ENCODE results near the gene RGL1.
A peak's percentile ranks its signal among the peaks of the same experiment; 100 is the strongest.

Gene RGL1

GRCh38 chr1:183812686-183813569 lies 8.0 kb downstream of the RGL1 start (continued):
- TF ChIP-seq YY1 (tag by site-specific recombination; IDR thresholded peaks at IDR 0.05) (no peak), SCRT1 (tag by site-specific recombination; IDR thresholded peaks at IDR 0.05; ENCODE audit: borderline replicate concordance) (no peak), SALL2 (tag by site-specific recombination; IDR thresholded peaks at IDR 0.05; ENCODE audit: borderline replicate concordance) (no peak), ZNF155 (tag by site-specific recombination; IDR thresholded peaks at IDR 0.05) (no peak), ZNF362 (tag by site-specific recombination; IDR thresholded peaks at IDR 0.05) (no peak), GLIS1 (tag by site-specific recombination; IDR thresholded peaks at IDR 0.05) (peak; percentile 40; the same call in 1 of the 2 replicates), ZNF837 (tag by site-specific recombination; IDR thresholded peaks at IDR 0.05) (no peak), ZNF544 (tag by site-specific recombination; IDR thresholded peaks at IDR 0.05) (no peak), FEZF1 (tag by site-specific recombination; IDR thresholded peaks at IDR 0.05) (no peak), ZNF138 (tag by site-specific recombination; IDR thresholded peaks at IDR 0.05; ENCODE audit: borderline replicate concordance) (no peak), KLF1 (tag by site-specific recombination; IDR thresholded peaks at IDR 0.05) (0 out of 2 replicates have a peak, but pooled peaks have one; percentile 28), OVOL3 (tag by site-specific recombination; IDR thresholded peaks at IDR 0.05) (no peak), MEIS1 (CRISPR knock-in tag; IDR thresholded peaks at IDR 0.05; ENCODE audit: borderline replicate concordance) (no peak), ZNF280D (tag by site-specific recombination; IDR thresholded peaks at IDR 0.05) (no peak), ZNF776 (tag by site-specific recombination; IDR thresholded peaks at IDR 0.05; ENCODE audit: borderline replicate concordance) (no peak), ZNF449 (tag by site-specific recombination; IDR thresholded peaks at IDR 0.05) (no peak), ZNF248 (tag by site-specific recombination; IDR thresholded peaks at IDR 0.05) (no peak), ZNF596 (tag by site-specific recombination; IDR thresholded peaks at IDR 0.05) (no peak), GLI2 (tag by site-specific recombination; IDR thresholded peaks at IDR 0.05; ENCODE audit: borderline replicate concordance, low read depth) (no peak), ZNF843 (tag by site-specific recombination; IDR thresholded peaks at IDR 0.05) (no peak), ZNF324 (tag by site-specific recombination; IDR thresholded peaks at IDR 0.05) (no peak), SP3 (tag by site-specific recombination; IDR thresholded peaks at IDR 0.05) (no peak), ZNF530 (tag by site-specific recombination; IDR thresholded peaks at IDR 0.05; ENCODE audit: low read depth) (no peak), PRDM6 (tag by site-specific recombination; IDR thresholded peaks at IDR 0.05) (no peak), ZNF366 (tag by site-specific recombination; conservative IDR thresholded peaks at IDR 0.05) (no peak)
- TF ChIP-seq, protein P1, sequence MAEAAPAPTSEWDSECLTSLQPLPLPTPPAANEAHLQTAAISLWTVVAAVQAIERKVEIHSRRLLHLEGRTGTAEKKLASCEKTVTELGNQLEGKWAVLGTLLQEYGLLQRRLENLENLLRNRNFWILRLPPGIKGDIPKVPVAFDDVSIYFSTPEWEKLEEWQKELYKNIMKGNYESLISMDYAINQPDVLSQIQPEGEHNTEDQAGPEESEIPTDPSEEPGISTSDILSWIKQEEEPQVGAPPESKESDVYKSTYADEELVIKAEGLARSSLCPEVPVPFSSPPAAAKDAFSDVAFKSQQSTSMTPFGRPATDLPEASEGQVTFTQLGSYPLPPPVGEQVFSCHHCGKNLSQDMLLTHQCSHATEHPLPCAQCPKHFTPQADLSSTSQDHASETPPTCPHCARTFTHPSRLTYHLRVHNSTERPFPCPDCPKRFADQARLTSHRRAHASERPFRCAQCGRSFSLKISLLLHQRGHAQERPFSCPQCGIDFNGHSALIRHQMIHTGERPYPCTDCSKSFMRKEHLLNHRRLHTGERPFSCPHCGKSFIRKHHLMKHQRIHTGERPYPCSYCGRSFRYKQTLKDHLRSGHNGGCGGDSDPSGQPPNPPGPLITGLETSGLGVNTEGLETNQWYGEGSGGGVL (tag by site-specific recombination; IDR thresholded peaks at IDR 0.05): no peak
- TF ChIP-seq, protein P2, sequence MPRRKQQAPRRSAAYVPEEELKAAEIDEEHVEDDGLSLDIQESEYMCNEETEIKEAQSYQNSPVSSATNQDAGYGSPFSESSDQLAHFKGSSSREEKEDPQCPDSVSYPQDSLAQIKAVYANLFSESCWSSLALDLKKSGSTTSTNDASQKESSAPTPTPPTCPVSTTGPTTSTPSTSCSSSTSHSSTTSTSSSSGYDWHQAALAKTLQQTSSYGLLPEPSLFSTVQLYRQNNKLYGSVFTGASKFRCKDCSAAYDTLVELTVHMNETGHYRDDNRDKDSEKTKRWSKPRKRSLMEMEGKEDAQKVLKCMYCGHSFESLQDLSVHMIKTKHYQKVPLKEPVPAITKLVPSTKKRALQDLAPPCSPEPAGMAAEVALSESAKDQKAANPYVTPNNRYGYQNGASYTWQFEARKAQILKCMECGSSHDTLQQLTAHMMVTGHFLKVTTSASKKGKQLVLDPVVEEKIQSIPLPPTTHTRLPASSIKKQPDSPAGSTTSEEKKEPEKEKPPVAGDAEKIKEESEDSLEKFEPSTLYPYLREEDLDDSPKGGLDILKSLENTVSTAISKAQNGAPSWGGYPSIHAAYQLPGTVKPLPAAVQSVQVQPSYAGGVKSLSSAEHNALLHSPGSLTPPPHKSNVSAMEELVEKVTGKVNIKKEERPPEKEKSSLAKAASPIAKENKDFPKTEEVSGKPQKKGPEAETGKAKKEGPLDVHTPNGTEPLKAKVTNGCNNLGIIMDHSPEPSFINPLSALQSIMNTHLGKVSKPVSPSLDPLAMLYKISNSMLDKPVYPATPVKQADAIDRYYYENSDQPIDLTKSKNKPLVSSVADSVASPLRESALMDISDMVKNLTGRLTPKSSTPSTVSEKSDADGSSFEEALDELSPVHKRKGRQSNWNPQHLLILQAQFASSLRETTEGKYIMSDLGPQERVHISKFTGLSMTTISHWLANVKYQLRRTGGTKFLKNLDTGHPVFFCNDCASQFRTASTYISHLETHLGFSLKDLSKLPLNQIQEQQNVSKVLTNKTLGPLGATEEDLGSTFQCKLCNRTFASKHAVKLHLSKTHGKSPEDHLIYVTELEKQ (tag by site-specific recombination; IDR thresholded peaks at IDR 0.05; ENCODE audit: borderline replicate concordance): no peak
